Left renal cortex interstitium (tissue), 4 donors: ENCODE data around the gene WDFY4. TPM values are rescaled to one million over a fixed set of nuclear protein-coding genes. Genes with fewer than 3 reads are reported as not detected.

Experiments
- DNase-seq, 4 donors: peaks; one replicate each; pipeline ENCODE4 v3.0.0-alpha.2; 2013; ENCODE audit warnings: low read depth in 4 of 4, low spot score in 2 of 4, missing footprints in 1 of 4
- polyA plus RNA-seq, 4 donors: library from polyadenylated mRNA; unstranded; fragments of 120-200 nt; gene quantifications; one replicate each; pipeline ENCODE4 v1.2.1, GENCODE V29; 2013; ENCODE audit not compliant: insufficient read length in 4 of 4

Gene WDFY4
- polyA plus RNA-seq, 4 donors = 1.5 to 3.0 (median 2.0) TPM

DNA sequence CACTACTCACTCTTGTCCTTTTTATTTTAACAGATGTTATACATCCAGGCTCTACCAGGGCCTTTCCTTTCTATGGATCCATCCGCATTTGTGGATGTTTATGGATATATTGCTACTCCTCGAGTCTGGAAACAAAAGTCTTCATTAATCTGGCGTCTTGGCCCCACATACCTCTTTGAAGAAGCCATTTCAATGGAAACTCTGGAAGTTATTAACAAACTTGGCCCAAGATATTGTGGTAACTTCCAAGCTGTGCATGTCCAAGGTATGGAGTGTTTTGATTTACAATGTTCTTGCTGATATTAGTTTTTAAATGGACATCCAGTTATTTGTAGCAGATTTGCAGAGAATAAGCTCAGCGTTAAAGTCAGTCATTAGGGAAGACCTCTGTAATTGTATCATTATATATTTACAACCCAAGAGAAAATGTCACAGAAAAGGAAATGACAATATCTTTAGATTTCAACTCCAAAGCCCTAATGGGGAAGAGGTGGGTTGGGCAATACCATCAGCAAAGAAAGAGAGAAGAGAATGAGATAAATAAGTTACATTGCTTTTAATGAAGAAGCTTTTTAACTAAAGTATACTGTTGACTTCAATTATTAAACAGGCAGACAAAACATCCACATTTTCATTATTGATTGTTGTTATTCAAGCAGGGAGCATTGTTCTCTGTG, 102.1 kb downstream of the WDFY4 start:
- DNase-seq = no peak

DNA sequence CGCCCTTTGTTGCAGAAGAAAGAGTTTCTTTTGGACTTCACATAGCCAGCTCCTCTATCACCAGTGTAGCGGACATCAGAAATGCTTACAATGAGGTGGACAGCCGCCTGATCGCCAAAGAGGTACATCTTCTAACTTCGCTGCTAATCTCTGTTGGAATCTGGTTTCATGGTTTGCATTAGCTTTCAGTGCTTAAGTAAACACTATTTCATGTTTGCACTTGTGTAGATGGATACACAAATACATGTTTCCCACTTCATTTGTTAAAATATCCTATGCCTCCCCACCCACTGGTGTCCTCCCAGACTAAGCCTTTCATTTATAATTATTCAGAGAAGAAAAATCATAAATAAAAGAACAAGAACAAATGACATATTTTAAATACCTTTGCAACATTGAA, 103.9 kb downstream of the WDFY4 start:
- no peak for DNase-seq

DNA sequence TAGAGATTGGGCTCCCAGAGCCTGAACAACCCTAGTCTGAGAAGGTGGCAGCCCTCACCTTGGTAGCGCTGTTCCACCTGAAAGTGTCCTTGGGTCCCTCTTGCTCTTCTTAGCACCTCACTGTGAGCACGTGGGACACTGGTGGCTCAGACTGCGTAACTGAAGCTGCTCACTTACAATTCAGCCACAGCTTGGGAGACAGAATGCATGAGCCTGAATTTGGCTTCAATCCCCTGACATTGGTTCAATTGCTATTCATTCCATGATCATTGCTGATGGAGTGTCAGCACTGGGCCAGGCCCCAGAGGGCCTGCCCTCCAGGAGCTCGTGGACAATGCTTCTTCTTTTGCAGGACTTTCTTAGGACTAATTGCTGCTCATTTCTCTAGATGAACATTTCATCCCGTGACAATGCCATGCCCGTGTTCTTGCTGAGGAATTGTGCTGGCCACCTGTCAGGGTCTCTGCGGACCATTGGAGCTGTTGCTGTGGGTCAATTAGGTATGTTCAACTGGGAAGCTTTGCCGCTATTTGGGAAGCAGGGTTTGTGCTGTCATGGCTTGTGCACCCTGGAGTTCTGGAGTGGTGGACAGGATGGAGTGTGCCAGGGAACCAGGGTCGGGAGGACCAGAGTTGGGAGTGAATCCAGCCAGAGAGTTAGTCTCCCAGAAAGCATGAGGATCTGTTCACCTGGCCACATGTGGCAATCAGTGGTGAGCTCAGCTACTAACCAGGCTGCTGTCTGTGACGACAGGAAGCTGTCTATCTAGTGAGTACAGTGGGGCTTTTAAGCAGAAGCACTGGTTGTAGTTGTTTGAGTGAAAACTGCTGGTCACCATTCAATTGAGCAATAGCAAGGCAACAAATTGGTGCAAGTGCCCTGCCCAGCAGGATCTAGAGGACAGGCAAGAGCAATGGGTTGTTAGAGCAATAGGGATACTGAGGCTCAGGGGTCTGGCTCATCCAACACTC, 105.1 kb downstream of the WDFY4 start:
- DNase-seq = no peak

DNA sequence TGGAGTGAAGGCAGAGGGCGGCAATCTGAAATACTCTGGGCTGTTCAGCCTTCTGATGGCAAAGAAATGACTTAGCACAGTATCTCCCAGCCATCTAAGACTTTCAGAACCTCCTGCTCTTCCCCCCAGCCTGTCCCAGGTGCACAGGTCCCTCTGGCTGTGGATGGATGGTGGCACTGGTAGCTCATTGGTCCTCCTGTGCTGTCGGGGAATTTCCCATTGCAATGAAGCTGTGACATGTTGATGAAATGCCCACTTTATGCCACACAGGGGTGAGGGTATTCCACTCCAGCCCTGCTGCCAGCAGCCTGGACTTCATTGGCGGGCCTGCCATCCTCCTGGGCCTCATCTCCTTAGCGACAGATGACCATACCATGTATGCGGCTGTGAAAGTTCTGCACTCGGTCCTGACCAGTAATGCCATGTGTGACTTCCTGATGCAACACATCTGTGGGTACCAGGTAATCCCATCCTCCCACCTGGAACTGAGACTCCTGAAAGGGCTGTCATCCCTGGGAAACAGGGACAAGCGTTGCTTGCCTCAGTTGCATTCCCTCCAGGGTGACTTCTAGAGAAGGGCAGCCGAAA, 105.9 kb downstream of the WDFY4 start:
- no peak for DNase-seq

DNA sequence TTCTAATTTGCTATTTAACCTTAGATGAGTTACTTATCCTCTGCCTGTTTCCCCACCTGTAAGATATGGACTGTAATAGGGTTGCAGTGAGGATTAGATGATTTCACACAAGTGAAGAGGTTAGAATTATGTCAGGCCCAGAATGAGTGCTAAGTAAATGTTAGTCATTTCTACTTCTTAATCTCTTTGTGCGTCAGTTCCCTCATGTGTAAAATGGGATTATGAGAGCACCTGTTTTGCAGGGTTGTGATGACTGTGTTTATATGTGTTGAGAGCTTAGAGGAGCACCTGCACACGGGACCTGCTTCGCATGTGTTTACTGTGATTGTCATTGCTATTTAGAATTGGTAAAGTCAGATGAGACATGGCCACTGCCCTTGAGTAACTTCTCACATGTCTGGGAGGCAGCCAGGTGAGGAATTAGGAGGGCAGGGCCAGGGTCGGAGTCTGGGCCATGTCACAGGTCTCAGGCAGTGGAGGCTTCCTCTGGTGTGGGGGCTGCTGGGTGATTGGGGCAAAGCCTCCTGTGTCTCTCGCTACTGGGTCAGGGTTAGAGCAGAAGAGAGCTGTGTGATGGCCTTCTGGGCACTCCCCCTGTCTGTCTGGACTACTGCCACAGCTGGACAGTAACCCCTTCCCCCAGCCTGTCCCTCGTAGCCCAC, 106.7 kb downstream of the WDFY4 start:
- no peak for DNase-seq

DNA sequence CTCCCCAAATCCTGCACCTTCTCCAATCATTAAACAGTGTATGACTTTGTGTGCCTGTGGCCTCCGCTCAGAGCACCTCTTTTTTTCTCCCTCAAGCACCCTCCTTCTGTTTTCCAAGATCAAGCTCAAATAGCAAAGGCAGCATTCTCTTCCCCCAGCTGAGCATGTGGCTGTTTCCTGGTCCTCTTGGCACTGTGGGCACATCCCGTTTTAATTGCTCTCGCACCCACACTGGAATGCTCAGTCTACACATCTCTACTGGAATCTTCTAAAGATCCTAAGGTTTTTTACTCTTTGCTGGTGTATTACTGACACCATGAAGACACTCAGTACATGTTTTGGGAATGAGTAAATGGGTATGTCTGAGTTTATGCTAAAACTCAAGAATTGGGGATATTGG, 107.4 kb downstream of the WDFY4 start:
- DNase-seq = no peak

DNA sequence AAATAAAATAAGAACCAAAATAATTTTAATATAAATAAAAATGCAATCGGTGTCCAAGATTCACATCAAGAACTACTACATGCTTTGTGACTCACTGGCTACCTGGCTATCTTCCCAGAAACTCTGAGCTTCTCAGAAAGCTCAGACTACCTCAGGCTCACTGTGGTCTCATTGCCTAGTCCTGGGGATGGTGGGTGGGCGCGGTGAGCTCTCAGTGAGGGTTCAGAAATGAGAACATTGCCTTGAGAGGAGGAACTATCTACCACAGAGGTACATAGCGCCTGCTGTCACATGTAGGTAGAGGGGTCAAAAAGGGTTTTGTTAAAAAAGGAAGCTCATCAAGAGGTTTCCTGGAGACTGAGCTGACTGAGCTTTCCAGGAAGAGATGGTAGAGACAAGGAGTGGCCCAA, 108.0 kb downstream of the WDFY4 start:
- no peak for DNase-seq

DNA sequence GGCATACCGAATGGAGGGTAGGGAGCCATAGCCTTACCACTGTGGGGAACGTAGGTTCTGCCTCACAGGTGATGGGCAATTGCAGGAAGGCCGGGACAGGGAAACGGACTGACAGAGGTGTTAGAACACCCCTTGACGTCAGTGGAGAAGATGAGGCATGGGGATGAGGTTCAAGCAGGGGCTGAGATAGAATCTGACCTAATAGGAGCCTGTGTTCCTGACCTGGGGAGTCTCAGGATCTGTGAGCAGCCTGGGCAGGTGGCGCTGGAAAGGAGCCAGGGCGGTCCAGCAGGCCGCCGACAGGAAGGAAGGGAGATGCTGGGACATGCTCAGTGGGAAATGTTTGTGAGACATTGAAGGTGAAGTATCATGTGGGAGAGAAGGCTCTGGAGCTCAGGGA, 109.4 kb downstream of the WDFY4 start:
- DNase-seq = no peak

DNA sequence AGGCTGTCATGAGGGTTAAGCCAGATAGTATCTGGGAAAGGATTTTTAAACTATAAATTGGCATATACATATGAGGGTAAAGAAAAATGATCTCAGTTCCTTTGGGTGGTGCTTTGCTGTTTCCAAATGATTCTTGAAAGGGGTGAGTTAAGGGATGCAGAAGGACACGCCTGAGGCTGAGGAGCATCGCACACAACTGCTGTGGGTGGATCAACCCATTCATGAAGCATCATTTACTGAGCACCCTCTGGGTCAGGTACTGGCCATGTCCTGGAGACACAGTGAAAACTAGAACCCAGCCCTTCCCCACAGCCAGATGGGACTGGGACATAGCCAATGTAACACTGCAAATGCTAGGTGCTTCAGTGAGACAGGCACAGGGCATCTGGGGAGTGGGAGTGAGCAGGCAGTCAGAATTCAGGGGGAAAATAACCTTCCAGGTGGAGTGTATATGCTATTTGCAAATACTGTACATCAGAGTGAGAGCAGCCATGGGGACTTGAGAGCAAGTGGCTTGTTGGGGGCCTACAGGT, 112.1 kb downstream of the WDFY4 start:
- DNase-seq = no peak

DNA sequence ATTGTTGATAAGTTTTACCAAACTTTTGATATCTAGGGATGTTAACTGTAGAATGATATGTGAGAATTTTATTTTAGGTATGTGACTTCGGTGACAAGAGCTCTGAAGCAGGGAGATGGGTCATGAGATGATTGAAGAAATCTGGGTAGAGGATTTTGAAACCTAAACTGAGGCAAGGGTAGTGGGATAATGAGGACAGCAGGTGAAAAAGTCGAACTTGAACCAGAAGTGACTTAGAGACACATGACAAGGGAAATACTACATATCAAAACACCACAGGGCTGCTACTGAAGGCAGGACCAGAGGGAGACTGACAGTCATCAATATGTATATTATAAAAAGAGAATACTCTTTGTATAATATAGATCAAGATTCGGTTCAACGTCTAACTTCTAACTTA, 113.2 kb downstream of the WDFY4 start:
- DNase-seq = no peak

DNA sequence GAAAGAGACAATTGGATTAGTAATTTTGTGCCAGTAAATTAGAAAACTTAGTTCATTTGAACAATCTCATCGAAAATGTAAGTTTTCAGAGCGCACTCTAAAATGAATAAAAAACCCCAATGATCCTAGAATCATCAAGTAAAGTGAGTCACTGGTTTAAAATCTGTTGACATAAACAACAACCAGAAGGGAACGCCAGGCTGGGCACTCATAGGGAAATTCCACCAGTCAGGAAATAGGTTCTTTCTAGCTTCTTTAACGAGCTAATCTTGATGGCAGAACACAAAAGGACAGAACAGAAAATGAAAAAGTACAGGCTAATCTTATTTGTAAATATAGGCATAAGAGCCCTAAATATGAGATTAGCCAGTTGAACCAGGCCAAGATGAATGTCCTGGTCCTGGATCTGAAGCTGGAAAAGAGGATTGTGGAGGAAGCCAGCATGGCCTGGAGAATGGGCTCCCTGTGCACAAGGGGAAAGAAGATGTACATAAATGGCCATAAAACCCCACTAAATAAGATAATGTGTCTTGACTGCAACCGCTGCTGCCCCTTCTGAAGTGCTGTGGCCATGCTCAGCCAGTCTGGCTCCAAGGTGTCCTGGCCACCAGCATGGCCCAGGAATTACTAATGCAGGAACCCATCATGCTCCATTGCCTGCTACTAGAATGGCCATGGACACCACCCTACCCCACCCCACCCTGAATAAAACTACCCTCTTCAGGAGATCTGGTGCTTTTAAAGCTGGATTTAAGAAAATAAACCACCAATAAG, 114.0 kb downstream of the WDFY4 start:
- DNase-seq = no peak

DNA sequence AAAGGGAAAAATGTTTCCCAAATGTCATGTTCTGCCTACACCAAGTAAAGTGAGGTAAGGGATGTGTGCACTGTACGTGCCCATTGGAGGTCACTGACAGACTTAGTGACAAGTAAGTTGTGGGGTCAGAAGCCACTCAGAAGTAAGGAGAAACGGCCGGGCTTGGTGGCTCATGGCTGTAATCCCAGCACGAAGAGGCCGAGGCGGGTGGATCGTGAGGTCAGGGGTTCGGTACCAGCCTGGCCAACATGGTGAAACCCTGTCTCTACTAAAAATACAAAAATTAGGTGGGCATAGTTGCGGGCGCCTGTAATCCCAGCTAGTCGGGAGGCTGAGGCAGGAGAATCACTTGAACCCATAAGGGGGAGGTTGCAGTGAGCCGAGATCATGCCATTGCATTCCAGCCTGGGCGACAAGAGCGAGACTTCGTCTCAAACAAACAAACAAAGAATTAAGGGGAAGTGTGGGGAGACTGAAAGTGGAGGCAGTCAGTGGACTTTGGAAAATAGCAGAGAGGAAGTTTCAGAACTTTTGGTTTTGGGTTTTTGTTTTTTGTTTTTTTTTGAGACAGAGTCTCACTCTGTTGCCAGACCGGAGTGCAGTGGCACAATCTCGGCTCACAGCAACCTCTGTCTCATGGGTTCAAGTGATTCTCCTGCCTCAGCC, 114.8 kb downstream of the WDFY4 start:
- DNase-seq = no peak

DNA sequence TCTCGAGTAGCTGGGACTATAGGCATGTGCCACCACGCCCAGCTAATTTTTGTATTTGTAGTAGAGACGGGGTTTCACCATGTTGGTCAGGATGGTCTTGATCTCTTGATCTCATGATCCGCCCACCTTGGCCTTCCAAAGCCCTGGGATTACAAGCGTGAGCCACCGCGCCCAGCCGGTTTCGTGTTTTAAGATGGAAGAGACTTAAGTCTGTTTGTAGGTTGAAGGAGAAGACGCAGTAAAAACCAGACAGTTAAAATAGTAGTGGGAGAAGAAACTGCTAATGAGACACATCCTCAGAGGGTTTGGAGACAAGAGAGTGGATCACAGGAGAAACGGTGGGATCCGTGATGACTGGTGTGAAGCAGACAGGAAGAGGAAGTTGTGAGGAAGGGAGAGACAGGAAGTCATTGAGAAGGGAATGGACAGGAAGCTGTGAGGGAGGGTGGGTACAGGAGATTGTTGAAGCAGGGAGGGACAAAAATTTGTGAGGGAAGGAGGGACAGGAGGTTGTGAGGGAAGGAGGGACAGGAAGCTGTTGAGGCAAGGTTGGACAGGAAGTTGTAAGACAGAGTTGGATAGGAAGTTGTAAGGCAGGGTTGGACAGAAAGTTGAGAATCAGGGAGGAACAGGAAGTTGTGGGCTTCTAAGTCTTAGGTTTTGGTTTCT, 115.5 kb downstream of the WDFY4 start:
- DNase-seq = no peak

DNA sequence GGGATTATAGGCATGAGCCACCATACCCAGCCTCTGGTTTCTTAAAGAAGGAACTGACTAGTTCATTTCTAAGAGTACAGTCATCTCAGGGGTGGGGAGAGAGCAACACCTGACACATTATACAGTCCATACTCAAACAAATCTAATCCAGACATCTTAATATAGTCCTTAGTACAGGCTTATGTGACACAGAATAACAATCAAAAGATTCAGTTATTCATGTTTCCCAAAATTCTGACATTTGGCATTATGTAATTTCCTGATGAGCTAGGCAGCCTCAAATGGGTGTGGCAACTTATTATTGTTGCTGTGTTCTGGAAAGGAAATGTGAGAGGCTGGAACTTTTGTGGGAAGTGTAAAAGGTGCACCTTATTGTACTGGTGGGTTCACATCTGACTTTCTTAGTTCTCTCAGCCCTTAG, 116.3 kb downstream of the WDFY4 start:
- no peak for DNase-seq

DNA sequence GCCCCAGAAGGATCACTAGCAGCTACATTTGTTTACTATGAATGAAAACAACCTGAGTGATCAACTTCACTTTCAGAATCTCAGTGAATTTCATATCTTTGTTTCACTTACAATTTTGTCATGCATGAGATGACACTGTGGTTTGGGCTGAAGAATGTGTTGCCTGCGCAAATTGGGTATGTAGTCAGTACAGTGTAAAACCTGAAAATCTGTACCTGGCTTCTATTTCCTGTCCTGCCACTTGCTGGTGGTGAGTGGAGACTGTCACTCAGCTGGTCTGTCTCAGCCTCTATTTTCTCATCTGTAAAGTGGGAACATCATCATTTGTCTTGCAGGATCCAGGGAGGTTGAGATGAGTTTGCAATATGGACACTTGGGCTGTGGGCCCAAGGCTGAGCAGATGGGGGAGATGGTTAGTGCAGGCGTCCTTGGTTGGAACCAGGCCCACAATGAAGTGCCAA, 118.0 kb downstream of the WDFY4 start:
- no peak for DNase-seq

DNA sequence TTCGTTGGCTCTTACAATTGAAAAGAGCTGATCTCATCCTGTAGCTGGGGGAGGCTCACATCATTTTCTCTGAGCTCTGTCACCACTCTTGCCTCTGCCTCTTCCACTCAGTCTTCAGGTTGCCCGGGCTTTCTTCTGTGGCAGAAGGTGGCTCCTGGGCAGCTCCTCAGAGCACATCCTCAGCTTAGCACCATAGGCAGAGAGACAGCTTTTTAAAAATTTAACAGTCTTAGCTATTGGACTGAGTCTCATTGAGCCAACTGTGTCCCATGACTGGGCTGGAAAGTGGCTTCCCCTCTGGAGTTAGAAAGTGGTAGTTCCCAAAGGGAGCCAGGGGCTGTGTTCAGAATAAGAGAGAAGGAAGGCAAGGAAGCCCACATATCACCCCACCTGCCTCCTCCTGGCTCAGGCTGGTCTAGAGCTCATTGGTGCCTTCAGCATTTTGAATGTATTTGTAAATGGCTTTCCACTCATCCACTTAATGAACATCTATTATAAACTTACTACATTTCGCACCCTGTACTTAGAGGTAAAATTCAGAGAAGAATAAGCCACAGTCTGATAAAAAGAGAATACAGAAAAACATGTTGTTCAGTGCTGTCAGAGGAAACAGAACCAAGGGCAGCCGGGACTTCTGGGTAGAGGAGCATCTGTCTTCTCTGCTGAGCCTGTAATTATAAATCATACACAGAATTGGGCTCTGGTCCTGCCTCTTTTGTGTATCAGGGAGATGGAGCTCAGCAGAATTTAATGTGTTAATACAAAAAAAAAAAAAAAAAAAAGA, 119.3 kb downstream of the WDFY4 start:
- no peak for DNase-seq

DNA sequence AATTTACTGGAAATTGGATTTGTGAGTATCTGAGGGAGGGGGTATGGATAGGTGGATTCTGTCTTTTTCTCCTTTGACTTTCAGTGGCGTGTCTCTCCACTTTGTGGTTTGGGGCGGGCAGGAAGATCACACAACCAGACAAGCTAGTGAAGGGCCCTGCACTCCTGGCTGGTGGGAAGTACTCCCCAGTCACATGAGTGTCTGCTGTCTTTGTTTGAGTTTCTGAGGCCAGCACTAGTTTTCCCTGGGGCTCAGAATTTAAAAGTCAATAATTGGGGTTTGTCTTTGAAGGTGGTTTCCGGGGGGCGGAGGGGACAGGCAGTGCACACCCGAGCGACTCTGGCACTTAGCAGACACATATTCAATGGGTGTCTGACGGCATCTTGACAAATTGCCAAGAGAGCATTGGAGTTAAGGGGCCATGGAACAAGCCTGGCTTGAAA, 120.1 kb downstream of the WDFY4 start:
- DNase-seq = no peak

DNA sequence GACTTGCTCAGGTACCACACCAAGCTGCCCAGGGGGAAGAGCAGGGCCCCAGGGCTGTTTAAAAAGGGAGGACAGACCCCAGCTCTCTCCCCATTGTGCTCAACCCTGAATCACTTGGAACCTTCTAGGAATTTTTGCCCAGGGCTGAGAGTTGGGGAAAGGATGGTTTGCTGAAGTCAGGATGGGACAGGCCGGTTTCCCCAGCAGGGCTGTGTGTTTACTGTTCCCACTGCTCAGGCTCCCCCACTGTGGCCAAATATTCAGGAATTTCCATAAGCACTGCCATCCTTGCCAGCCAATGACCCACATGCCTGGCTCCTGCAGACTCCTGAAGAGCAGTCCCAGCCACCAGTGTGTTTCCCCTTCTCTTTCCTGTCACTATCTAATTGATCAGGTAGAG, 120.7 kb downstream of the WDFY4 start:
- DNase-seq = no peak
